Measurements from ENCODE around the gene TPM4. TPM values are rescaled to one million over a fixed set of nuclear protein-coding genes. Genes with fewer than 3 reads are reported as not detected.
A peak's percentile ranks its signal among the peaks of the same experiment; 100 is the strongest.

Gene TPM4
- total RNA-seq, 4 donors from 2014 or later: 21.8 to 62.8 (median 44.1) TPM

- H3K4me1 ChIP-seq: peaks cover 11 to 20% of the 10 kb centered on the region in 2 donors
- intact Hi-C loops (cut with DNase I; ENCODE audit: low total_unique reads) (loop anchor here (1.0 to 5.0 kb wide), 4 partner anchors 70 to 984 kb away; partner anchors contain the start of genes AP1M1 and FAM32A), in situ Hi-C loops (cut with MboI; ENCODE audit: low sequenced_read_pairs in 4 of 4) (loop anchor here in 1 of 4 donors (10.0 kb wide), 1 partner anchor 83 kb away; the partner anchor contains the start of gene AP1M1)
- ATAC-seq (peak; percentile 96 to 97), DNase-seq (peak; percentile 98 to 99)
- peak within 1 kb of the TSS; percentile 87 to 96 (median 90) for H3K4me3 ChIP-seq
- no peaks in the 10 kb centered on the region for H3K27me3 ChIP-seq
- no peak for TF ChIP-seq POLR2A (IDR thresholded peaks at IDR 0.05)
- TF ChIP-seq CTCF (IDR thresholded peaks at IDR 0.05 in 4 of 5, conservative IDR thresholded peaks at IDR 0.05 in 1 of 5): peak; percentile 92 to 99 (median 99)
- H3K27ac ChIP-seq: peak within 1 kb of the TSS; percentile 90 to 95 (median 94)
- no peaks in the 10 kb centered on the region for H3K9me3 ChIP-seq
- H3K36me3 ChIP-seq: no peaks in the 10 kb centered on the region
Measured at GRCh38 chr19:16111160-16111908, 35.0 kb downstream of the TPM4 start, which contains the start of gene RAB8A. RAB8A (plus strand) TSS chr19:16111889; CDS start chr19:16111902, 13 bp downstream.

GRCh38 chr19:16111909-16112752, 35.8 kb downstream of the TPM4 start:
- Histone ChIP-seq H3K27ac (peak overlapping the region; percentile 90 to 95 (median 94)), H3K27me3 (no peaks in the 10 kb centered on the region), H3K4me1 (peaks cover 11 to 23% of the 10 kb centered on the region in 2 donors), H3K36me3 (no peaks in the 10 kb centered on the region), H3K4me3 (peak overlapping the region; percentile 87 to 96 (median 90)), H3K9me3 (no peaks in the 10 kb centered on the region)
- DNase-seq (no peak), ATAC-seq (no peak)
- in situ Hi-C loops (cut with MboI; ENCODE audit: low sequenced_read_pairs in 4 of 4) (loop anchor here in 1 of 4 donors (10.0 kb wide), 1 partner anchor 83 kb away; the partner anchor contains the start of gene AP1M1), intact Hi-C loops (cut with DNase I; ENCODE audit: low total_unique reads) (loop anchor here (1.0 to 5.0 kb wide), 4 partner anchors 71 to 985 kb away; partner anchors contain the start of genes AP1M1 and FAM32A)
- TF ChIP-seq CTCF (IDR thresholded peaks at IDR 0.05 in 4 of 5, conservative IDR thresholded peaks at IDR 0.05 in 1 of 5) (no peak), POLR2A (IDR thresholded peaks at IDR 0.05) (peak; percentile 49 to 52)

GRCh38 chr19:16112778-16113177, 36.5 kb downstream of the TPM4 start:
- in situ Hi-C loops (cut with MboI; ENCODE audit: low sequenced_read_pairs in 4 of 4) (loop anchor here in 1 of 4 donors (10.0 kb wide), 1 partner anchor 82 kb away; the partner anchor contains the start of gene AP1M1), intact Hi-C loops (cut with DNase I; ENCODE audit: low total_unique reads) (loop anchor here (5.0 kb wide), 1 partner anchor 985 kb away; a partner anchor contains a TSS)
- no peak for TF ChIP-seq CTCF (IDR thresholded peaks at IDR 0.05 in 4 of 5, conservative IDR thresholded peaks at IDR 0.05 in 1 of 5)
- H3K9me3 ChIP-seq: no peaks in the 10 kb centered on the region
- ATAC-seq (no peak), DNase-seq (no peak)
- H3K27ac ChIP-seq: peak overlapping the region in 3 of 4 donors; percentile 90 to 95 (median 92)
- no peaks in the 10 kb centered on the region for H3K36me3 ChIP-seq
- peaks cover 11 to 23% of the 10 kb centered on the region in 2 donors for H3K4me1 ChIP-seq
- no peaks in the 10 kb centered on the region for H3K27me3 ChIP-seq
- H3K4me3 ChIP-seq: peak overlapping the region in 3 of 4 donors; percentile 87 to 91 (median 89)

- Histone ChIP-seq H3K4me3 (no peak overlapping the region), H3K9me3 (no peaks in the 10 kb centered on the region), H3K27ac (no peak overlapping the region), H3K27me3 (no peaks in the 10 kb centered on the region), H3K4me1 (peaks cover 11 to 23% of the 10 kb centered on the region in 2 donors), H3K36me3 (peaks cover 0 to 9% of the 10 kb centered on the region in 2 donors)
- ATAC-seq (no peak), DNase-seq (no peak)
- no peak for TF ChIP-seq POLR2A (IDR thresholded peaks at IDR 0.05)
- no peak for TF ChIP-seq CTCF (IDR thresholded peaks at IDR 0.05 in 4 of 5, conservative IDR thresholded peaks at IDR 0.05 in 1 of 5)
- intact Hi-C loops (cut with DNase I; ENCODE audit: low total_unique reads) (loop anchor here (5.0 kb wide), 1 partner anchor 986 kb away; a partner anchor contains a TSS), in situ Hi-C loops (cut with MboI; ENCODE audit: low sequenced_read_pairs in 4 of 4) (loop anchor here in 1 of 4 donors (10.0 kb wide), 1 partner anchor 81 kb away; the partner anchor contains the start of gene AP1M1)
Measured at GRCh38 chr19:16113727-16114126, 37.4 kb downstream of the TPM4 start.
